ENCODE data around the gene EIF3F. TPM values are rescaled to one million over a fixed set of nuclear protein-coding genes. Genes with fewer than 3 reads are reported as not detected.

The EIF3F gene
- total and polyA plus RNA-seq, 2 of the 8 experiments (the other 6 are each of a cell fraction or from before 2014, with no cell fraction given) = 222 to 388 TPM

GRCh38 chr11:8021920-8022319 lies 34.8 kb downstream of the EIF3F start (continued):
- TF ChIP-seq CHD7 (IDR thresholded peaks at IDR 0.05; ENCODE audit: insufficient replicate concordance, low read length) (no peak), ZNF274 (IDR thresholded peaks at IDR 0.05; ENCODE audit: borderline replicate concordance, extremely low read depth, low read length) (no peak), CREB1 (IDR thresholded peaks at IDR 0.05) (no peak)

Measured in H1 (cell line).